Activated CD8-positive, alpha-beta T cell treated with anti-CD3 and anti-CD28 coated beads for 36 hours (primary cell): ENCODE measurements around the gene AGPAT3. TPM values are rescaled to one million over a fixed set of nuclear protein-coding genes. Genes with fewer than 3 reads are reported as not detected.

Experiments
- ATAC-seq: fragments of 200-7000 bp; cut with Tn5 transposase; one replicate; pipeline ENCODE4 v1.10.0; 2021; ENCODE audit warnings: mild to moderate bottlenecking, moderate library complexity
- CTCF ChIA-PET: fragments of 350-600 bp; sonication (Branson Sonifier 250); formaldehyde crosslinking; loops from one replicate; lab custom pipeline; 2021; ENCODE audit warnings: antibody characterized with exemption; lab: Charles Lee
- POLR2A ChIA-PET: fragments of 350-600 bp; sonication (Branson Sonifier 250); formaldehyde crosslinking; loops from one replicate; lab custom pipeline; 2021; ENCODE audit warnings: antibody characterized with exemption; lab: Charles Lee
- DNase-seq: peaks from one replicate; pipeline ENCODE4 v3.0.0-alpha.2; 2020
- H3K27ac Mint-ChIP-seq: one replicate; pipeline ENCODE4 v1.8.0; 2021; ENCODE audit warnings: mild to moderate bottlenecking, mixed read lengths
- H3K27me3 Mint-ChIP-seq: one replicate; pipeline ENCODE4 v1.8.0; 2021; ENCODE audit warnings: mixed read lengths
- H3K36me3 Mint-ChIP-seq: one replicate; pipeline ENCODE4 v1.8.0; 2021; ENCODE audit warnings: low read depth, mixed read lengths
- H3K4me1 Mint-ChIP-seq: one replicate; pipeline ENCODE4 v1.8.0; 2021; ENCODE audit warnings: low read depth, mixed read lengths
- H3K4me3 Mint-ChIP-seq: one replicate; pipeline ENCODE4 v1.8.0; 2021; ENCODE audit warnings: mild to moderate bottlenecking, moderate library complexity, mixed read lengths
- H3K9me3 Mint-ChIP-seq: one replicate; pipeline ENCODE4 v1.8.0; 2021; ENCODE audit warnings: mixed read lengths
- intact Hi-C: fragments of 100-400 bp; cut with micrococcal nuclease; formaldehyde crosslinking; loops from one replicate; pipeline ENCODE4 v1.10.0; 2022
- total RNA-seq, 2 experiments: library from RNA; stranded (reverse); gene quantifications; one replicate each; pipeline ENCODE4 v1.2.3, GENCODE V29; 2021
- TF ChIP-seq, protein P1 (sequence below): fragments of 200-600 bp; IDR thresholded peaks from one replicate; pipeline ENCODE4 v1.8.0; 2022; ENCODE audit warnings: antibody characterized with exemption, mild to moderate bottlenecking

Gene AGPAT3
- total RNA-seq, 2 experiments from 2014 or later: 59.3 to 62.2 TPM

DNA sequence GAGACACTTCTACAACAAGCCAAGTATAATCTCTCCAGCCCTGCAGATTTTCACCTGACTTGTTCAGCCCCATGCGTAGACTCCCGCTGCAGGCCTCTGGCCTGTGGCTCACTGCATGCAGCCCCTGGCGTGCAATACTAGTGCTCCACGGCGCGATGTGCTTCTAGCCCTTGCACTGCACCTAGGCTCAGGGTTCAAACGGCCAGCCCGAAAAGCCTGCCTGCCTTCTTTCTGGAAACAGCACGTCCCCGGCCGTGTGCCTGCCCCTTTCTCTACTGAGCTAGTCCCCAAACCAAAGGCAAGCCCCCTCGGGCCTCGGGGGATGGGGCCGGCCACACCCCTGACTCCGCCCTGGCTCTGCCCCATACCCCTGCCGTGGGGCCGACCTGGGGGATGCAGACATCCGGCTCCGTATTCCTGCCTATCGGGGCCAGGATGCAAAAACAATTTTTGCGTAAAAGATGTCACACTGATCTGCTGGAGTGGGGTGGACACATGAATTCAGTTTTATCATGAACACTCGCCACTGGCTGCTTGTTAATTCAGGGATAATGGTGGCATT is 120.7 kb downstream of the AGPAT3 start:
- ChIA-PET POLR2A (no interaction called here), CTCF (interaction anchor here (1.0 to 2.1 kb wide), 3 partner anchors 9 to 175 kb away, joined by 6 to 7 read pairs (median 7); no protein-coding TSS in a partner anchor)
- Mint-ChIP-seq H3K4me1 (peaks cover 19% of the 10 kb centered on the region), H3K9me3 (no peaks in the 10 kb centered on the region), H3K4me3 (no peak overlapping the region), H3K36me3 (no peaks in the 10 kb centered on the region), H3K27ac (no peak overlapping the region), H3K27me3 (no peaks in the 10 kb centered on the region)
- ATAC-seq (peak; percentile 63), DNase-seq (peak; percentile 20)
- TF ChIP-seq, protein P1, sequence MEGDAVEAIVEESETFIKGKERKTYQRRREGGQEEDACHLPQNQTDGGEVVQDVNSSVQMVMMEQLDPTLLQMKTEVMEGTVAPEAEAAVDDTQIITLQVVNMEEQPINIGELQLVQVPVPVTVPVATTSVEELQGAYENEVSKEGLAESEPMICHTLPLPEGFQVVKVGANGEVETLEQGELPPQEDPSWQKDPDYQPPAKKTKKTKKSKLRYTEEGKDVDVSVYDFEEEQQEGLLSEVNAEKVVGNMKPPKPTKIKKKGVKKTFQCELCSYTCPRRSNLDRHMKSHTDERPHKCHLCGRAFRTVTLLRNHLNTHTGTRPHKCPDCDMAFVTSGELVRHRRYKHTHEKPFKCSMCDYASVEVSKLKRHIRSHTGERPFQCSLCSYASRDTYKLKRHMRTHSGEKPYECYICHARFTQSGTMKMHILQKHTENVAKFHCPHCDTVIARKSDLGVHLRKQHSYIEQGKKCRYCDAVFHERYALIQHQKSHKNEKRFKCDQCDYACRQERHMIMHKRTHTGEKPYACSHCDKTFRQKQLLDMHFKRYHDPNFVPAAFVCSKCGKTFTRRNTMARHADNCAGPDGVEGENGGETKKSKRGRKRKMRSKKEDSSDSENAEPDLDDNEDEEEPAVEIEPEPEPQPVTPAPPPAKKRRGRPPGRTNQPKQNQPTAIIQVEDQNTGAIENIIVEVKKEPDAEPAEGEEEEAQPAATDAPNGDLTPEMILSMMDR: no peak
- intact Hi-C loops: no loop called here

DNA sequence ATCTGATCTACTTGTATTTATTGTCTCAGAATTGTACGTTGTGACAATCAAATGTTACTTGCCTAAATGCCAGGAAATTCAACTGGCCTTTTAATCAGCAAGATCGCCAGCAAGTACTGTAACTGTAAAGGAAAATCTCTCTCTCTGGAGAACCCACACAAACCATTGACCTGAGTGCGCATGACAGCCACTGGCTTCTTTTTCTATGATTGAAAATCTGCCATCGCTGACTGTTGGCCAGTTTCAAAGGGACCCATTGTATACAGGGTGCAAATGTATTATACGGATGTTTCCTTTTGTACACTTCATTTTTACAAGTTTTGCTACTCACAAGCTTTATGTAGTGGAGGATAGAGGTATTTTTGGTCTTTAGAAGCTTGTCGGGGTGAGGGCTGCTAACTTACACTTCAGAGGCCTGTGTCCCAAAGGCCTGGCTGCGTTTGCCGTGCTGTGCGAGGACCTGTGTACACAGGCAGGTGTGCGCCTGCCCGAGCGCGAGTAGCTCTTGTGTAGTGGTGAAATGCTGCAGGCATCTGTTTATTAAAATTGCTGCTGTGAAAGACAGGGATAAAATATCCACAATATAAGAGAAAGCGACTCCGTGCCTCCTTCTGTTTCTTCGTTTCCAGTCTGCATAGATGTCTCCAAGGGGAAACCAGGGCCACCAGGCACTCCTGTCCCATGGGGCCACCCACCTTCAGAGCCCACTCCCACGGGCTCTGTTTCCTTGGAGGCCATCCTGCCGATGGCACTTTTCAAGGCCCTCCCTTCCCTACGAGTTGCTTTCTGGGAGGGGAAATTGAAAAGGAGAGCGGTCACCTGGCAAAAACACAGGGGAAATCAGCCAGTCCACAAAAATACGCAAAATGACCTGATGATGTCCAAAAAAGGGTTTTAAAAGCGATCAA is 121.8 kb downstream of the AGPAT3 start:
- Mint-ChIP-seq H3K4me1 (peaks cover 19% of the 10 kb centered on the region), H3K4me3 (no peak overlapping the region), H3K9me3 (no peaks in the 10 kb centered on the region), H3K27me3 (no peaks in the 10 kb centered on the region), H3K27ac (no peak overlapping the region), H3K36me3 (no peaks in the 10 kb centered on the region)
- POLR2A ChIA-PET: interaction anchor here (0.7 kb wide), 1 partner anchor 178 kb away, joined by 3 read pairs; no protein-coding TSS in a partner anchor
- ATAC-seq (no peak), DNase-seq (no peak)
- TF ChIP-seq, protein P1: no peak
- intact Hi-C loops: no loop called here
- CTCF ChIA-PET: interaction anchor here (1.0 to 2.1 kb wide), 3 partner anchors 10 to 176 kb away, joined by 6 to 7 read pairs (median 7); no protein-coding TSS in a partner anchor

DNA sequence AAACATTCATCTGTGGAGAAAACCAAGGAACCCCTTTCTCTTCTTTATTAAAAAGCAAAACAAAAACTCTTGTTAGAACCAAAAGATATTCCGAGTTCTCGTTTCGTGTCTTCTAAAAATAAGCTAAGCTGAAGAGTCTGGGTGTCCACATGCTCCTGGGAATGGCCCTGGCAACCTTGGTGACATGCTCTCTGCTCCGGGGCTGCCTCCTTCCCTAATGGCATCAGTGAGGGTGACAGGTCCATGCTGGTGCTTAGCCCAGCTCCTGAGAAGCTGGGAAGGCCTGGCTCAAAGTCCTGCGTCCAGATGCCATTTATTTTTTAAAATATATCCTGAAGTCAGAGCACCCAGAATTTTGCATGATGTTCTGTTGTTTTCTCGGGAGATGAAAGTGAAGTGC is 122.5 kb downstream of the AGPAT3 start:
- Mint-ChIP-seq H3K27ac (no peak overlapping the region), H3K36me3 (no peaks in the 10 kb centered on the region), H3K9me3 (no peaks in the 10 kb centered on the region), H3K4me3 (no peak overlapping the region), H3K27me3 (no peaks in the 10 kb centered on the region), H3K4me1 (peaks cover 19% of the 10 kb centered on the region)
- DNase-seq (no peak), ATAC-seq (no peak)
- TF ChIP-seq, protein P1: no peak
- ChIA-PET POLR2A (no interaction called here), CTCF (interaction anchor here (2.1 kb wide), 1 partner anchor 12 kb away, joined by 7 read pairs; no protein-coding TSS in a partner anchor)
- intact Hi-C loops: no loop called here

DNA sequence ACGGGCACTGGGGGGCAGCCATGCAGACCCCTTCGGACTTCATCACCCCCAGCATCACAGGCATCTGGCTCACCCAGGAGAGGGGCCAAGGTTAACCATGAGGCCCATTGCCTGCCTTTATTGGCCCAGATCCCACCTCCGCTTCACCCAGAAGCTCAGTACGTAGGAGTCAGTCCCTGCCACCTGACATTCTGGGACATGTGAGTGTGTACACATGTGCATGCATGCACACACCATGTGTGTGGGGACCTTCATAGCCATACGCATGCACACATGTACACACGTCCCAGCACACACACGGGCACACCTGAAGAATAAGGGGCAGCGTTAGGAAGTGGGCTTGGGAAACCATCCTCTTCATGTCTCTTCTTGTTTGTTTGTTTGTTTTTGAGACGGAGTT is 123.0 kb downstream of the AGPAT3 start:
- DNase-seq (no peak), ATAC-seq (no peak)
- Mint-ChIP-seq H3K9me3 (no peaks in the 10 kb centered on the region), H3K27me3 (no peaks in the 10 kb centered on the region), H3K36me3 (no peaks in the 10 kb centered on the region), H3K4me3 (no peak overlapping the region), H3K4me1 (peaks cover 16% of the 10 kb centered on the region), H3K27ac (no peak overlapping the region)
- ChIA-PET POLR2A (no interaction called here), CTCF (interaction anchor here (2.1 kb wide), 1 partner anchor 13 kb away, joined by 7 read pairs; no protein-coding TSS in a partner anchor)
- TF ChIP-seq, protein P1: no peak
- intact Hi-C loops: no loop called here
